GM23248 (cell line): ENCODE measurements around the gene USP31. TPM values are rescaled to one million over a fixed set of nuclear protein-coding genes. Genes with fewer than 3 reads are reported as not detected.

Experiments
- DNase-seq: peaks from one replicate; pipeline ENCODE4 v3.0.0-alpha.2; 2015
- H2AFZ ChIP-seq: fragments of 200-600 bp; sonication (generic); 2 replicates; pipeline ENCODE4 v1.6.1; 2016; ENCODE audit warnings: antibody characterized with exemption
- H3F3A ChIP-seq: fragments of 200-600 bp; sonication (generic); 2 replicates; pipeline ENCODE4 v1.6.1; 2016; ENCODE audit warnings: mild to moderate bottlenecking, antibody characterized with exemption, mixed run types; ENCODE audit not compliant: insufficient read depth
- H3K27ac ChIP-seq: fragments of 200-600 bp; sonication (generic); 2 replicates; pipeline ENCODE4 v1.5.1; 2016; ENCODE audit warnings: mild to moderate bottlenecking
- H3K27me3 ChIP-seq: fragments of 200-600 bp; sonication (generic); replicated peaks from 2 replicates; pipeline ENCODE4 v1.6.1; 2016; ENCODE audit warnings: mild to moderate bottlenecking; ENCODE audit not compliant: insufficient read depth
- H3K36me3 ChIP-seq: fragments of 200-600 bp; sonication (generic); 2 replicates; pipeline ENCODE4 v1.6.1; 2016; ENCODE audit warnings: low read depth, mild to moderate bottlenecking
- H3K4me1 ChIP-seq: fragments of 200-600 bp; sonication (generic); 2 replicates; pipeline ENCODE4 v1.6.1; 2016; ENCODE audit warnings: mild to moderate bottlenecking; ENCODE audit not compliant: insufficient read depth
- H3K4me2 ChIP-seq: fragments of 200-600 bp; sonication (generic); one replicate; pipeline ENCODE4 v1.6.1; 2016; ENCODE audit warnings: mild to moderate bottlenecking; ENCODE audit not compliant: unreplicated experiment
- H3K4me3 ChIP-seq: fragments of 200-600 bp; sonication (generic); 2 replicates; pipeline ENCODE4 v1.5.1; 2016; ENCODE audit warnings: mild to moderate bottlenecking
- H3K79me2 ChIP-seq: fragments of 200-600 bp; sonication (generic); 2 replicates; pipeline ENCODE4 v1.6.1; 2016; ENCODE audit warnings: mild to moderate bottlenecking; ENCODE audit not compliant: insufficient read depth
- H3K9ac ChIP-seq: fragments of 200-600 bp; sonication (generic); 2 replicates; pipeline ENCODE4 v1.6.1; 2016; ENCODE audit warnings: mild to moderate bottlenecking
- H3K9me2 ChIP-seq: fragments of 200-600 bp; sonication (generic); 2 replicates; pipeline ENCODE4 v1.6.1; 2016; ENCODE audit warnings: mixed run types, mild to moderate bottlenecking, moderate library complexity; ENCODE audit not compliant: insufficient read depth
- H3K9me3 ChIP-seq: fragments of 200-600 bp; sonication (generic); one replicate; pipeline ENCODE4 v1.6.1; 2017; ENCODE audit warnings: low read depth
- H4K20me1 ChIP-seq: fragments of 200-600 bp; sonication (generic); 2 replicates; pipeline ENCODE4 v1.6.0; 2016; ENCODE audit not compliant: insufficient read depth
- EZH2 ChIP-seq: fragments of 200-600 bp; sonication (generic); IDR thresholded peaks from 2 replicates; pipeline ENCODE4 v1.6.1; 2018; ENCODE audit warnings: antibody characterized with exemption, mild to moderate bottlenecking; ENCODE audit not compliant: insufficient read depth, poor library complexity, severe bottlenecking
- EZH2phosphoT487 ChIP-seq: fragments of 200-600 bp; sonication (generic); IDR thresholded peaks from 2 replicates; pipeline ENCODE4 v1.6.1; 2018; ENCODE audit warnings: antibody characterized with exemption, moderate library complexity, mild to moderate bottlenecking, low read depth; ENCODE audit not compliant: insufficient read depth
- WGBS, 2 experiments: methylation state at CpG; one replicate each; pipeline ENCODE4 v1.1.6; 2015 to 2017; ENCODE audit warnings: low lambda C conversion rate in 2 of 2, low coverage in 1 of 2; ENCODE audit errors: missing lambda C conversion rate in 2 of 2; 5-methylcytosine and 5-hydroxymethylcytosine counted together
- in situ Hi-C: fragments of 300-500 bp; cut with MboI; formaldehyde crosslinking; loops from 2 replicates; pipeline ENCODE4 v1.15.0; 2020
- polyA plus RNA-seq: library from polyadenylated mRNA; unstranded; fragments of >200 nt; fragmentation: Nextera tagmentation; extraction: Ambion mirVana; gene quantifications from 2 replicates; pipeline ENCODE4 v1.2.1, GENCODE V29; 2016
- total RNA-seq: library from RNA; depleted of rRNA; stranded (reverse); fragments of >200 nt; shearing (Covaris generic); gene quantifications from 2 replicates; pipeline ENCODE4 v1.2.3, GENCODE V29; 2014

The USP31 gene
- total and polyA plus RNA-seq, 2 experiments from 2014 or later = 0.88 to 6.6 TPM

GRCh38 chr16:23149993-23150364 is 727 bp upstream of the USP31 start:
- Histone ChIP-seq H2AFZ (peak overlapping the region; percentile 89), H3F3A (0 out of 2 replicates have a peak, but pooled peaks cover 5% of the 10 kb centered on the region), H3K9me2 (no peaks in the 10 kb centered on the region), H4K20me1 (no peaks in the 10 kb centered on the region), H3K27me3 (no peaks in the 10 kb centered on the region), H3K9ac (no peak overlapping the region), H3K79me2 (peaks cover 34% of the 10 kb centered on the region), H3K4me3 (peak overlapping the region; percentile 84), H3K4me1 (peaks cover 18% of the 10 kb centered on the region), H3K9me3 (no peaks in the 10 kb centered on the region), H3K27ac (no peak overlapping the region), H3K36me3 (no peaks in the 10 kb centered on the region), H3K4me2 (peak overlapping the region; percentile 85)
- 99% methylated on average over 4 of the region's 4 CpGs for WGBS, 2 experiments
- in situ Hi-C loops = no loop called here
- DNase-seq = no peak
- TF ChIP-seq EZH2phosphoT487 = no peak
- no peak for TF ChIP-seq EZH2

- Histone ChIP-seq H3K9ac (peak overlapping the region; percentile 78), H3K36me3 (no peaks in the 10 kb centered on the region), H3K9me3 (no peaks in the 10 kb centered on the region), H3K27me3 (no peaks in the 10 kb centered on the region), H4K20me1 (no peaks in the 10 kb centered on the region), H3K9me2 (no peaks in the 10 kb centered on the region), H3K27ac (peak overlapping the region; percentile 44; the same call in 1 of the 2 replicates), H3K4me2 (peak overlapping the region; percentile 94), H3K4me1 (peaks cover 18% of the 10 kb centered on the region), H3K79me2 (peaks cover 47% of the 10 kb centered on the region), H2AFZ (peak overlapping the region; percentile 81), H3F3A (0 out of 2 replicates have a peak, but pooled peaks cover 5% of the 10 kb centered on the region), H3K4me3 (peak overlapping the region; percentile 84)
- DNase-seq = peak; percentile 69
- WGBS, 2 experiments = 1 to 2% methylated on average over 54 to 92 of the region's 103 CpGs
- in situ Hi-C loops = no loop called here
- no peak for TF ChIP-seq EZH2
- no peak for TF ChIP-seq EZH2phosphoT487
These were observed 562 bp downstream of the USP31 start for GRCh38 chr16:23148513-23149266.

GRCh38 chr16:23148166-23148512 is 1.1 kb downstream of the USP31 start:
- Histone ChIP-seq H3K9me2 (no peaks in the 10 kb centered on the region), H3F3A (0 out of 2 replicates have a peak, but pooled peaks cover 5% of the 10 kb centered on the region), H3K4me1 (peaks cover 18% of the 10 kb centered on the region), H3K27me3 (no peaks in the 10 kb centered on the region), H3K27ac (no peak overlapping the region), H4K20me1 (0 out of 2 replicates have a peak, but pooled peaks cover 3% of the 10 kb centered on the region), H3K9me3 (no peaks in the 10 kb centered on the region), H3K4me3 (peak overlapping the region; percentile 84), H3K4me2 (peak overlapping the region; percentile 94), H3K79me2 (peaks cover 52% of the 10 kb centered on the region), H2AFZ (peak overlapping the region; percentile 81), H3K36me3 (no peaks in the 10 kb centered on the region), H3K9ac (peak overlapping the region; percentile 78)
- in situ Hi-C loops = no loop called here
- DNase-seq = peak; percentile 17
- no peak for TF ChIP-seq EZH2phosphoT487
- no peak for TF ChIP-seq EZH2
- 28 to 30% methylated on average over 7 of the region's 7 CpGs for WGBS, 2 experiments

GRCh38 chr16:23147666-23148065 is 1.6 kb downstream of the USP31 start:
- in situ Hi-C loops = no loop called here
- DNase-seq = no peak
- no peak overlapping the region for H2AFZ ChIP-seq
- no peak overlapping the region for H3K27ac ChIP-seq
- WGBS, 2 experiments = 84 to 86% methylated on average over 4 of the region's 4 CpGs
- TF ChIP-seq EZH2 (no peak), EZH2phosphoT487 (no peak)
- H4K20me1 ChIP-seq = 0 out of 2 replicates have a peak, but pooled peaks cover 3% of the 10 kb centered on the region
- H3K4me3 ChIP-seq = peak overlapping the region; percentile 84
- no peaks in the 10 kb centered on the region for H3K27me3 ChIP-seq
- H3K4me2 ChIP-seq = peak overlapping the region; percentile 94
- H3K9me2 ChIP-seq = no peaks in the 10 kb centered on the region
- H3K79me2 ChIP-seq = peaks cover 57% of the 10 kb centered on the region
- no peaks in the 10 kb centered on the region for H3K36me3 ChIP-seq
- 0 out of 2 replicates have a peak, but pooled peaks cover 5% of the 10 kb centered on the region for H3F3A ChIP-seq
- H3K9ac ChIP-seq = no peak overlapping the region
- no peaks in the 10 kb centered on the region for H3K9me3 ChIP-seq
- peaks cover 18% of the 10 kb centered on the region for H3K4me1 ChIP-seq
